ENCODE measurements around the gene INSC.

INSC gene

GRCh38 chr11:15222777-15223176 lies 108.1 kb downstream of the INSC start:
- DNase-seq (ENCODE audit: low read depth) = no peak

GRCh38 chr11:15223318-15223717 lies 108.6 kb downstream of the INSC start:
- DNase-seq (ENCODE audit: low read depth) = no peak

GRCh38 chr11:15224466-15224865 lies 109.7 kb downstream of the INSC start:
- DNase-seq (ENCODE audit: low read depth) = no peak

GRCh38 chr11:15227011-15227410 lies 112.3 kb downstream of the INSC start:
- DNase-seq (ENCODE audit: low read depth) = no peak

- no peak for DNase-seq (ENCODE audit: low read depth)
These were observed 113.7 kb downstream of the INSC start for GRCh38 chr11:15228331-15228849.

- DNase-seq (ENCODE audit: low read depth) = no peak
These were observed 114.3 kb downstream of the INSC start for GRCh38 chr11:15229069-15229468.

GRCh38 chr11:15232496-15232895 lies 117.8 kb downstream of the INSC start:
- no peak for DNase-seq (ENCODE audit: low read depth)

GRCh38 chr11:15233371-15234165 lies 118.8 kb downstream of the INSC start:
- DNase-seq (ENCODE audit: low read depth) = no peak

- DNase-seq (ENCODE audit: low read depth) = no peak
These were observed 120.1 kb downstream of the INSC start for GRCh38 chr11:15234796-15235195.

- no peak for DNase-seq (ENCODE audit: low read depth)
These were observed 121.8 kb downstream of the INSC start for GRCh38 chr11:15236559-15236958.

GRCh38 chr11:15238856-15239255 lies 124.1 kb downstream of the INSC start:
- no peak for DNase-seq (ENCODE audit: low read depth)

- DNase-seq (ENCODE audit: low read depth) = no peak
These were observed 134.0 kb downstream of the INSC start for GRCh38 chr11:15248749-15249148.

- no peak for DNase-seq (ENCODE audit: low read depth)
These were observed 143.9 kb downstream of the INSC start for GRCh38 chr11:15258433-15259165.

- DNase-seq (ENCODE audit: low read depth) = no peak
These were observed 152.3 kb downstream of the INSC start for GRCh38 chr11:15266999-15267398.

- no peak for DNase-seq (ENCODE audit: low read depth)
These were observed 153.9 kb downstream of the INSC start for GRCh38 chr11:15268598-15268997.

- no peak for DNase-seq (ENCODE audit: low read depth)
These were observed 160.4 kb downstream of the INSC start for GRCh38 chr11:15275141-15275540.

GRCh38 chr11:15276621-15277020 lies 161.9 kb downstream of the INSC start:
- DNase-seq (ENCODE audit: low read depth) = no peak

- DNase-seq (ENCODE audit: low read depth) = no peak
These were observed 163.4 kb downstream of the INSC start for GRCh38 chr11:15278128-15278527.

- DNase-seq (ENCODE audit: low read depth) = no peak
These were observed 165.7 kb downstream of the INSC start for GRCh38 chr11:15280393-15280792.

GRCh38 chr11:15282754-15283153 lies 168.0 kb downstream of the INSC start:
- no peak for DNase-seq (ENCODE audit: low read depth)

GRCh38 chr11:15286465-15286864 lies 171.7 kb downstream of the INSC start:
- no peak for DNase-seq (ENCODE audit: low read depth)

- no peak for DNase-seq (ENCODE audit: low read depth)
These were observed 174.1 kb downstream of the INSC start for GRCh38 chr11:15288863-15289262.

- no peak for DNase-seq (ENCODE audit: low read depth)
These were observed 175.0 kb downstream of the INSC start for GRCh38 chr11:15289723-15290122.

Data from CMK (cell line).